Spleen (tissue), 11 donors: ENCODE measurements around the gene SPDYC. TPM values are rescaled to one million over a fixed set of nuclear protein-coding genes. Genes with fewer than 3 reads are reported as not detected.

Experiments
- DNase-seq: peaks from one replicate; pipeline ENCODE4 v3.0.0-alpha.2; 2020
- H3K27ac ChIP-seq, 8 donors: fragments of 200-600 bp; sonication (generic) in 7 of 8; 1 replicate in 4 of 8; 2 replicates in 4 of 8; pipeline versions ENCODE4 v1.5.0 to v1.8.0; 2016 to 2021; ENCODE audit warnings: inconsistent platforms in 4 of 8, mild to moderate bottlenecking in 4 of 8, moderate library complexity in 1 of 8
- H3K27me3 ChIP-seq, 7 donors: fragments of 200-600 bp; sonication (generic) in 6 of 7; replicated peaks in 1 of 7; 1 replicate in 4 of 7; 2 replicates in 3 of 7; pipeline versions ENCODE4 v1.5.0 to v1.8.0; 2016 to 2021; ENCODE audit warnings: inconsistent platforms in 3 of 7, mild to moderate bottlenecking in 1 of 7
- H3K36me3 ChIP-seq, 6 donors: fragments of 200-600 bp; sonication (generic) in 5 of 6; 1 replicate in 4 of 6; 2 replicates in 2 of 6; pipeline versions ENCODE4 v1.5.0 to v1.8.0; 2016 to 2021; ENCODE audit warnings: inconsistent platforms in 2 of 6
- H3K4me1 ChIP-seq, 6 donors: fragments of 200-600 bp; sonication (generic) in 5 of 6; 1 replicate in 3 of 6; 2 replicates in 3 of 6; pipeline versions ENCODE4 v1.5.0 to v1.8.0; 2016 to 2021; ENCODE audit warnings: inconsistent platforms in 3 of 6
- H3K4me3 ChIP-seq, 8 donors: fragments of 200-600 bp; sonication (generic) in 7 of 8; 1 replicate in 4 of 8; 2 replicates in 4 of 8; pipeline versions ENCODE4 v1.5.0 to v1.8.0; 2016 to 2021; ENCODE audit warnings: inconsistent platforms in 4 of 8, mild to moderate bottlenecking in 4 of 8, moderate library complexity in 2 of 8
- H3K9me3 ChIP-seq, 8 donors: fragments of 200-600 bp; sonication (generic) in 7 of 8; 1 replicate in 4 of 8; 2 replicates in 4 of 8; pipeline versions ENCODE4 v1.5.0 to v1.8.0; 2016 to 2021; ENCODE audit warnings: inconsistent platforms in 4 of 8
- POLR2A ChIP-seq, 3 donors: fragments of 450-650 bp; IDR thresholded peaks; one replicate each; pipeline ENCODE4 v1.5.1; 2017; ENCODE audit warnings: antibody characterized with exemption in 3 of 3, mild to moderate bottlenecking in 1 of 3
- POLR2AphosphoS5 ChIP-seq, 3 donors: sonication (generic); formaldehyde crosslinking; IDR thresholded peaks; one replicate each; pipeline ENCODE4 v1.5.1; 2017; ENCODE audit warnings: antibody characterized with exemption in 3 of 3
- WGBS, 5 donors: extraction: QIAGEN DNeasy Blood & Tissue Kit in 3 of 5; methylation state at CpG; one replicate each; pipeline versions ENCODE4 v1.1.5 to v1.1.7; 2013 to 2018; 5-methylcytosine and 5-hydroxymethylcytosine counted together
- intact Hi-C: fragments of 100-400 bp; cut with DNase I; formaldehyde crosslinking; loops from one replicate; pipeline ENCODE4 v1.15.0; 2023; ENCODE audit warnings: low total_unique reads
- polyA plus RNA-seq, 3 donors: library from polyadenylated mRNA; stranded (reverse); fragments of 200-250 nt; gene quantifications; one replicate each; pipeline ENCODE4 v1.2.1, GENCODE V29; 2013
- total RNA-seq, 7 donors: library from RNA; depleted of rRNA in 3 of 7; stranded (reverse); fragments of >200 nt in 3 of 7; fragmentation: NEBNext Ultra II Directional in 4 of 7; extraction: Animal tissue kit (Norgen Biotek cat#: 25700) in 4 of 7; gene quantifications; one replicate each; pipeline versions ENCODE4 v1.1.0 to v1.2.1, GENCODE V29; 2016 to 2021
- TF ChIP-seq, protein P1 (sequence below), 11 experiments: fragments of 200-600 bp in 7 of 11; fragments of 450-650 bp in 4 of 11; sonication (generic) in 4 of 11; IDR thresholded peaks in 8 of 11; conservative IDR thresholded peaks in 3 of 11; 1 replicate in 7 of 11; 2 replicates in 4 of 11; pipeline versions ENCODE4 v1.4.0 to v1.8.0; 2016 to 2021; ENCODE audit warnings: antibody characterized with exemption in 11 of 11, inconsistent platforms in 4 of 11, mild to moderate bottlenecking in 1 of 11
- donor health status: healthy with polysubstance abuse.
- donor health status: DM: no; HTN: no; CAD: no; lungs with moderate emphysema.
- donor health status: DM: no; HTN: no; CAD: no.
- donor health status: Bipolar disorder and iron deficiency.
- donor health status: healthy.
- donor health status: DM: no; HTN: no; CAD: no.
- donor health status: DM: yes; HTN: yes; CAD: no.

The SPDYC gene
- total and polyA plus RNA-seq, 10 donors = 0.11 TPM; not detected in 9

DNA sequence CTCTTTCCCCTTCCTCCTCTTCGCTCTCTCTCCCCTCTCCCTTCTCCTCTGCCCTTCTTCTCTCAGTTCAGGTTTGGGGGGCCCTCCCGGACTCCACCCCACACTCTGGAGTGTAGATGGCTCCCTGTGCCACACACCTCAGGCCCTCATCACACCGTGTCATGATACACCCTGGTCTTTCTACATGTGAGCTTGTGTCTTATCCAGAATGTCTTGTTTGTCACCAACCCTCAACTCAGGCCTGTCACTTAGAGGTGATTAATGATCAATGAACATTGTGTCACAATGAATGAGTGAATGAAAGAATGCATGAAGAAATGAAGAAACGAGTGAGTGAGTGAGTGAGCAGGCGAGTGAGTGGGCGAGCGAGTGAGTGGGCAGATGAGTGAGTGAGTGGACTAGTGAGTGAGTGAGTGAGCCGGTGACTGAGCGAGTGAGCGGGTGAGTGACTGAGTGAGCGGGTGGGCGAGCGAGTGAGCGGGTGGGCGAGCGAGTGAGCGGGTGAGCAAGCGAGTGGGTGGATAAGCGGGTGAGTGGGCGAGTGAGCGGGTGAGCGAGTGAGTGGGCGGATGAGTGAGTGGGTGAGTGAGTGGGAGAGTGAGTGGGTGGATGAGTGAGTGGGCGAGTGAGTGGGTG is 45.5 kb downstream of the SPDYC start:
- 88 to 91% (median 91%) methylated on average over 24 of the region's 24 CpGs for WGBS, 5 donors

DNA sequence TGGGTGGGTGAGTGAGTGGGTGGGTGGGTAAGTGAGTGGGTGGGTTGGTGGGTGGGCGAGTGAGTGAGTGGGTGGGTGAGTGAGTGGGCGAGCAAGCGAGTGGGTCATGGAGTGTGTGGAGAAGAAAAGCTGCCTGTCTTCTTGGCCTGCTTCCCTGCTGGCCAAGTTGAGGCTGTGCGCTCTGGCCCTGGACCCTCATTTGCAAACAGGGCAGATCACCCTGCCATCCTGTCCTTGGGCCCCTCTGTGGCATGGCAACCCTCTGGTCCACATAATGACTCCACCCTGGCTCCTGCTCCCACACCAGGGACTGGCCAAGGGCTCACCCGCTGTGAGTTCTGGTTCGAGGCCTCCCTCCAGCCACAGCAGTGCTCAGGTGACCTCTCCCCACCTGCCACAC is 46.8 kb downstream of the SPDYC start:
- no peak for TF ChIP-seq POLR2A (IDR thresholded peaks at IDR 0.05)
- TF ChIP-seq, protein P1, sequence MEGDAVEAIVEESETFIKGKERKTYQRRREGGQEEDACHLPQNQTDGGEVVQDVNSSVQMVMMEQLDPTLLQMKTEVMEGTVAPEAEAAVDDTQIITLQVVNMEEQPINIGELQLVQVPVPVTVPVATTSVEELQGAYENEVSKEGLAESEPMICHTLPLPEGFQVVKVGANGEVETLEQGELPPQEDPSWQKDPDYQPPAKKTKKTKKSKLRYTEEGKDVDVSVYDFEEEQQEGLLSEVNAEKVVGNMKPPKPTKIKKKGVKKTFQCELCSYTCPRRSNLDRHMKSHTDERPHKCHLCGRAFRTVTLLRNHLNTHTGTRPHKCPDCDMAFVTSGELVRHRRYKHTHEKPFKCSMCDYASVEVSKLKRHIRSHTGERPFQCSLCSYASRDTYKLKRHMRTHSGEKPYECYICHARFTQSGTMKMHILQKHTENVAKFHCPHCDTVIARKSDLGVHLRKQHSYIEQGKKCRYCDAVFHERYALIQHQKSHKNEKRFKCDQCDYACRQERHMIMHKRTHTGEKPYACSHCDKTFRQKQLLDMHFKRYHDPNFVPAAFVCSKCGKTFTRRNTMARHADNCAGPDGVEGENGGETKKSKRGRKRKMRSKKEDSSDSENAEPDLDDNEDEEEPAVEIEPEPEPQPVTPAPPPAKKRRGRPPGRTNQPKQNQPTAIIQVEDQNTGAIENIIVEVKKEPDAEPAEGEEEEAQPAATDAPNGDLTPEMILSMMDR (IDR thresholded peaks at IDR 0.05 in 8 of 11, conservative IDR thresholded peaks at IDR 0.05 in 3 of 11) = no peak
- TF ChIP-seq POLR2AphosphoS5 (IDR thresholded peaks at IDR 0.05) = no peak
- DNase-seq = peak; percentile 46
- Histone ChIP-seq H3K36me3 (peaks cover 0 to 7% (median 2%) of the 10 kb centered on the region in 6 donors), H3K9me3 (no peaks in the 10 kb centered on the region), H3K4me3 (no peak overlapping the region), H3K27ac (no peak overlapping the region), H3K27me3 (no peaks in the 10 kb centered on the region), H3K4me1 (peaks cover 0 to 37% (median 20%) of the 10 kb centered on the region in 6 donors)
- WGBS, 5 donors = 79 to 95% (median 86%) methylated on average over 6 of the region's 6 CpGs
- intact Hi-C loops = no loop called here

More for the DNA sequence above, 45.5 kb downstream of the SPDYC start:
- TF ChIP-seq, protein P1 (IDR thresholded peaks at IDR 0.05 in 8 of 11, conservative IDR thresholded peaks at IDR 0.05 in 3 of 11) = no peak
- no peak for TF ChIP-seq POLR2AphosphoS5 (IDR thresholded peaks at IDR 0.05)
- no peak for TF ChIP-seq POLR2A (IDR thresholded peaks at IDR 0.05)
- Histone ChIP-seq H3K36me3 (peaks cover 0 to 20% (median 13%) of the 10 kb centered on the region in 6 donors), H3K27me3 (no peaks in the 10 kb centered on the region), H3K9me3 (no peaks in the 10 kb centered on the region), H3K4me3 (no peak overlapping the region), H3K4me1 (peaks cover 0 to 50% (median 24%) of the 10 kb centered on the region in 6 donors), H3K27ac (no peak overlapping the region)
- intact Hi-C loops = no loop called here
- no peak for DNase-seq

- intact Hi-C loops = no loop called here
- 74 to 92% (median 84%) methylated on average over 16 to 19 of the region's 19 CpGs for WGBS, 5 donors
- TF ChIP-seq POLR2A (IDR thresholded peaks at IDR 0.05) (no peak), POLR2AphosphoS5 (IDR thresholded peaks at IDR 0.05) (no peak)
- TF ChIP-seq, protein P1 (IDR thresholded peaks at IDR 0.05 in 8 of 11, conservative IDR thresholded peaks at IDR 0.05 in 3 of 11) = no peak
- Histone ChIP-seq H3K4me3 (no peak overlapping the region), H3K27ac (no peak overlapping the region), H3K4me1 (peaks cover 0 to 37% (median 22%) of the 10 kb centered on the region in 6 donors), H3K9me3 (no peaks in the 10 kb centered on the region), H3K36me3 (no peaks in the 10 kb centered on the region), H3K27me3 (no peaks in the 10 kb centered on the region)
- DNase-seq = peak; percentile 34
Observed at GRCh38 chr11:65217441-65218423, 47.7 kb downstream of the SPDYC start.

DNA sequence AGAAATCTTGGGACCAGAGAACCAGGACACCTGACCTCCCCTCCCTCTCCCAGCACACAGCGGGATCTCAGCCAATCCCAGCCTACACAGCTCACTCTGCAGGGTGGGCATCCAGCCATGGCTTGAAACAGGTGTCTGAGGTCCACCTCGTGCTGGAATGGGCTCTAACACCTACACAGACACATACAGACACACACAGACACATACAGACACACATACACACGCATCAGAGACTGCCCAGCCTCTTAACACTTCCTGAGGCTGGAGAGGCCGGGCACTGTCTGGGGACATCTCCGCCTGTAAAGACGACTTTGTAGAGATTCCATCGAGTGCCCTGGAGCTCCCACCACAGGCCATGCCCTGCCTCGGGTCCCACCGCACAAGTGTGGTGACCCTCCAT is 48.4 kb downstream of the SPDYC start:
- Histone ChIP-seq H3K4me1 (peaks cover 0 to 37% (median 19%) of the 10 kb centered on the region in 6 donors), H3K4me3 (no peak overlapping the region), H3K36me3 (no peaks in the 10 kb centered on the region), H3K27me3 (no peaks in the 10 kb centered on the region), H3K9me3 (no peaks in the 10 kb centered on the region), H3K27ac (no peak overlapping the region)
- intact Hi-C loops = no loop called here
- WGBS, 5 donors = 88 to 95% (median 92%) methylated on average over 9 of the region's 9 CpGs
- peak; percentile 23 for DNase-seq
- TF ChIP-seq POLR2A (IDR thresholded peaks at IDR 0.05) (no peak), POLR2AphosphoS5 (IDR thresholded peaks at IDR 0.05) (no peak)
- TF ChIP-seq, protein P1 (IDR thresholded peaks at IDR 0.05 in 8 of 11, conservative IDR thresholded peaks at IDR 0.05 in 3 of 11) = no peak
